Measurements from ENCODE around the gene KRTAP5-10. TPM values are rescaled to one million over a fixed set of nuclear protein-coding genes. Genes with fewer than 3 reads are reported as not detected.
"Not testable (repeated sequence)": the region's sequence is repeated elsewhere in the genome, so short reads cannot be mapped to it uniquely, and the experiment has no call there.

Gene KRTAP5-10
- total and polyA plus RNA-seq, 2 donors = 0.51 TPM; not detected in 1

DNA sequence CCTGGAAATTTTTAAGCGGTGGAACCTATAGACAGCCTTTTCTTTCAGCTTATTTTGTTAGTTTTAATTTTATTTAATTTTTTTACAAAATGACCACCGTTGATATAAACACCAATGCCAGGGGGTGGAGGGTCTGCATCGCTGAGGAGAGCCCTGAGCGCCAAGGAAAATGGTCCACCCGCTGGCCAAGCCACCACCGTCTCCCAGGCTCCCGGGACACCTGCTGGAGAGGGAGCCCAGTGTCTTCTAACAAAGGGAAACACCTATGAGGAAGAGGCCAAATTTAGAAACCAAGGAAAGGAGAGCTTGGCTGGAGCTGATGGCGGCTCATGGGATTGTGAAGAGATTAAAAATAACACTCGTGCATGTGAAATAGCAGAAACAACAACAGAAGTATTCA, 27.8 kb upstream of the KRTAP5-10 start:
- Histone ChIP-seq H3K4me1 (ENCODE audit: insufficient read depth) (no peaks in the 10 kb centered on the region), H3K4me3 (ENCODE audit: low read depth, low read length) (no peak overlapping the region), H3K27ac (ENCODE audit: low read depth) (no peak overlapping the region), H3K36me3 (ENCODE audit: insufficient read depth) (no peaks in the 10 kb centered on the region)
- WGBS = 85% methylated on average over 9 of the region's 9 CpGs
- no peak for DNase-seq (ENCODE audit: extremely low spot score)

DNA sequence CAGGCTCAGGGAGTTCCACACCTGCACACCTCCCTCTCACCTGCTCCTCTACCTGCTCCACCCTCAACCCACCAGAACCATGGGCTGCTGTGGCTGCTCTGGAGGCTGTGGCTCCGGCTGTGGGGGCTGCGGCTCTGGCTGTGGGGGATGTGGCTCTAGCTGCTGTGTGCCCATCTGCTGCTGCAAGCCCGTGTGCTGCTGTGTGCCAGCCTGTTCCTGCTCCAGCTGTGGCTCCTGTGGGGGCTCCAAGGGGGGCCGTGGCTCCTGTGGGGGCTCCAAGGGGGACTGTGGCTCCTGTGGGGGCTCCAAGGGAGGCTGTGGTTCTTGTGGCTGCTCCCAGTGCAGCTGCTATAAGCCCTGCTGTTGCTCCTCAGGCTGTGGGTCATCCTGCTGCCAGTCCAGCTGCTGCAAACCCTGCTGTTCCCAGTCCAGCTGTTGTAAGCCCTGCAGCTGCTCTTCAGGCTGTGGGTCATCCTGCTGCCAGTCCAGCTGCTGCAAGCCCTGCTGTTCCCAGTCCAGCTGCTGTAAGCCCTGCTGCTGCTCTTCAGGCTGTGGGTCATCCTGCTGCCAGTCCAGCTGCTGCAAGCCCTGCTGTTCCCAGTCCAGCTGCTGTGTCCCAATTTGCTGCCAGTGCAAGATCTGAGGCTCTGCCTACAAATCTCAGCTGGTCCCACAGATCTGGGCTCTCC, 27.2 kb upstream of the KRTAP5-10 start, which contains the start of gene KRTAP5-8:
TSS of gene KRTAP5-8 (plus strand) at position 49 of the 689 bp plus-strand sequence. CDS start at position 80, 31 bp downstream.
- 61% methylated on average over 4 of the region's 4 CpGs for WGBS
- not testable (repeated sequence) for H3K27ac ChIP-seq (ENCODE audit: low read depth); H3K36me3 ChIP-seq (ENCODE audit: insufficient read depth); DNase-seq (ENCODE audit: extremely low spot score); H3K4me3 ChIP-seq (ENCODE audit: low read depth, low read length); H3K4me1 ChIP-seq (ENCODE audit: insufficient read depth)

DNA sequence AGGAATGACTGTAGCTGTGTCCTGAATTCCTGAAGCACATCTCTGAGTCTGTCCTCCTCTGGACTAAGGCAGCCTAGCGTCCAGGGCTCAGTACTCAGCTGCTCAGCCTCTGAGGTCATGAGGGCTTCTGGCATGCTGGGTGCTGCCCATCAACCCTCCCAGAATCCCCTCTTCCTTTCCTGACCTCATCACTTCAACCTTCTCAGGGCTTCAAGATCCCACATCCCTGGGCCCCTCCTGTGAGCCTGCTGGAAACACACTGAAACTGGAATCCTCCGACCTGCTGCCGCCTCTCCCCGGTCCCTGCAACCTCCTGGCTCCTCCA, 26.7 kb upstream of the KRTAP5-10 start:
- DNase-seq (ENCODE audit: extremely low spot score) = no peak
- WGBS = 77% methylated on average over 4 of the region's 4 CpGs
- Histone ChIP-seq H3K4me3 (ENCODE audit: low read depth, low read length) (no peak overlapping the region), H3K4me1 (ENCODE audit: insufficient read depth) (no peaks in the 10 kb centered on the region), H3K27ac (ENCODE audit: low read depth) (no peak overlapping the region), H3K36me3 (ENCODE audit: insufficient read depth) (no peaks in the 10 kb centered on the region)

DNA sequence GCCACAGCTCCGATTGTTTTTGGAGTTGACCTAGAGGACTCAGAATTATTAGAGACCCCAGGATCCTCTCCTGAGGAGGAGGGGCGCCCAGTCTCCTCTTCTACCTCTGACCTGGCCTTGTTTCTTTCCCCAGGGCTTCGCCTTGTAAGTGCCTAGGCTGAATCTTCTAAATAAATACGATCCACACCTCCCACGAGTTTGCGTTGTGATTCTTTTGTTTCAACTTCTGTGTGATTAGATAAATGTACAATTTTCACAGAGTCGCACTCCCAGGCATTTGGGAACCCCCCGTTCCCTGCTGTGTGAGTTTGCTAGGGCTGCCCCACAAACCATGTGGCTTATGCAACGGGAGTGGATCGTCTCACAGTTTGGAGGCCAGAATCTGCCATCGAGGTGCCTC, 26.3 kb upstream of the KRTAP5-10 start:
- Histone ChIP-seq H3K27ac (ENCODE audit: low read depth) (no peak overlapping the region), H3K4me3 (ENCODE audit: low read depth, low read length) (no peak overlapping the region), H3K36me3 (ENCODE audit: insufficient read depth) (no peaks in the 10 kb centered on the region), H3K4me1 (ENCODE audit: insufficient read depth) (no peaks in the 10 kb centered on the region)
- no peak for DNase-seq (ENCODE audit: extremely low spot score)
- 85% methylated on average over 11 of the region's 11 CpGs for WGBS

DNA sequence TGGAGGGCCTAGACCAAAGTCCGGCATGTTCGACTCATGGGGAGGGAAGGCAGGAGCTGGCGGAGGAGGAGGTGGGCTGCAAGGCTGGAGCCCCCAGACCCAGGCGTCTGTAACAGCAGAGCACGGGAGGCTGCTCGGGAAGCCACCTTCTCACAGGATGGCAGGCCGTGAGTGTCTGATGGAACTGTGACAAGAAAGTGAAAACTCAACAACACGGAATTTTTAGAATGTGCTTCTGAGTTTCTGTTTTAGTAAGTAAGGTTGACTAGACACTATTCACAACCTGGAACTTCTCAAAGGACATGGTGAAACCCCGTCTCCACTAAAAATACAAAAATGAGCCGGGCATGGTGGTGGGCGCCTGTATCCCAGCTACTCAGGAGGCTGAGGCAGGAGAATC, 25.4 kb upstream of the KRTAP5-10 start:
- not testable (repeated sequence) for H3K4me1 ChIP-seq (ENCODE audit: insufficient read depth); DNase-seq (ENCODE audit: extremely low spot score); H3K27ac ChIP-seq (ENCODE audit: low read depth); H3K4me3 ChIP-seq (ENCODE audit: low read depth, low read length); H3K36me3 ChIP-seq (ENCODE audit: insufficient read depth)
- WGBS = 93% methylated on average over 11 of the region's 11 CpGs

DNA sequence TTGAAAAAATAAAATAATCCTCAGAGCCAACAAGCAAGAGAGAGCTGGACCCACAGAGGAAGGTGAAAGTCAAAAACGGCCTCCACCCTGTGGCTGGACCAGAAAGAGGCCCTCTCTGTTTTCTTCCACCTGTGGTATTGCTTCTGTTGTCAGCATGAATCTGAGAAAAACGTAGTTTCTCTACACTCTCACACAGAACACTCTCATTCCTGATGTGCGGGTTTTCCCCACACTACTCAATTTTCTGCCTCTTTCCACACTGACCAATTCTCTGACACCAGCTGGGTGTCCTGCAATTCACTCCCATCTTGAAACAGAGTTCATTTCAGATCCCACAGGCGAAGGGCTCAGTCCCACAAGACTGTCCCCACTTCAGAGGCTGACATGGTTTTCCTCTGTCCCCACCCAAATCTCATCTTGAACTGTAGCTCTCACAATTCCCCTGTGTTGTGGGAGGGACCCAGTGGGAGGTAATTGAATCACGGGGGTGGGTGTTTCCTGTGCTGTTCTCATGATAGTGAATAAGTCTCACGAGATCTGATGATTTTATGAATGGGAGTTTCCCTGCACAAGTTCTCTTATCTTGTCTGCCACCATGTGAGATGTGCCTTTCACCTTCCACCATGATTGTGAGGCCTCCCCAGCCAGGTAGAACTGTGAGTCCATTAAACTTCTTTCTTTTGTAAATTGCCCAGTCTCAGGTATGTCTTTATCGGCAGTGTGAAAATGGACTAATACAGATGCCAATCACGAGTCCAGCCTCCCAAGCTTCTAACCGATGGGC, 24.6 kb upstream of the KRTAP5-10 start:
- not testable (repeated sequence) for DNase-seq (ENCODE audit: extremely low spot score); H3K27ac ChIP-seq (ENCODE audit: low read depth); H3K36me3 ChIP-seq (ENCODE audit: insufficient read depth); H3K4me3 ChIP-seq (ENCODE audit: low read depth, low read length); H3K4me1 ChIP-seq (ENCODE audit: insufficient read depth)
- 86% methylated on average over 9 of the region's 9 CpGs for WGBS

DNA sequence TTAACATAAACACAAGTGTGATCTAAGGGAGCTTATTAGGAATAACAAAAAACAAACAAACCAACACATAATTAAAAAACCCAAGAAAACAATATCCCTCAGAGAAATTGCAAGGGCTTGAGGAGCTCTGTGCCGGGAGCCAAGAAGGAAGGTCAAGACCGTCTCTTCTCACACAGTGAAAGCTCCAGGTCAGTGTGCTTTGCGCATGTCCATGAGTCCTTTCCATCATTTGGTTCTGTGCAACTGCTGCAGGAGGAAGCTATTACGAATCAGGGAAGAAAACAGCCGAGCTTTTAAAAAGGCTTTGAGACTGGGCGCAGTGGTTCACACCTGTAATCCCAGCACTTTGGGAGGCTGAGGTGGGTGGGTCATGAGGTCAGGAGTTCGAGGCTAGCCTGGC, 23.0 kb upstream of the KRTAP5-10 start:
- WGBS = 90% methylated on average over 7 of the region's 7 CpGs
- no peak overlapping the region for H3K27ac ChIP-seq (ENCODE audit: low read depth)
- no peaks in the 10 kb centered on the region for H3K4me1 ChIP-seq (ENCODE audit: insufficient read depth)
- H3K4me3 ChIP-seq (ENCODE audit: low read depth, low read length) = no peak overlapping the region
- no peak for DNase-seq (ENCODE audit: extremely low spot score)
- H3K36me3 ChIP-seq (ENCODE audit: insufficient read depth) = no peaks in the 10 kb centered on the region

DNA sequence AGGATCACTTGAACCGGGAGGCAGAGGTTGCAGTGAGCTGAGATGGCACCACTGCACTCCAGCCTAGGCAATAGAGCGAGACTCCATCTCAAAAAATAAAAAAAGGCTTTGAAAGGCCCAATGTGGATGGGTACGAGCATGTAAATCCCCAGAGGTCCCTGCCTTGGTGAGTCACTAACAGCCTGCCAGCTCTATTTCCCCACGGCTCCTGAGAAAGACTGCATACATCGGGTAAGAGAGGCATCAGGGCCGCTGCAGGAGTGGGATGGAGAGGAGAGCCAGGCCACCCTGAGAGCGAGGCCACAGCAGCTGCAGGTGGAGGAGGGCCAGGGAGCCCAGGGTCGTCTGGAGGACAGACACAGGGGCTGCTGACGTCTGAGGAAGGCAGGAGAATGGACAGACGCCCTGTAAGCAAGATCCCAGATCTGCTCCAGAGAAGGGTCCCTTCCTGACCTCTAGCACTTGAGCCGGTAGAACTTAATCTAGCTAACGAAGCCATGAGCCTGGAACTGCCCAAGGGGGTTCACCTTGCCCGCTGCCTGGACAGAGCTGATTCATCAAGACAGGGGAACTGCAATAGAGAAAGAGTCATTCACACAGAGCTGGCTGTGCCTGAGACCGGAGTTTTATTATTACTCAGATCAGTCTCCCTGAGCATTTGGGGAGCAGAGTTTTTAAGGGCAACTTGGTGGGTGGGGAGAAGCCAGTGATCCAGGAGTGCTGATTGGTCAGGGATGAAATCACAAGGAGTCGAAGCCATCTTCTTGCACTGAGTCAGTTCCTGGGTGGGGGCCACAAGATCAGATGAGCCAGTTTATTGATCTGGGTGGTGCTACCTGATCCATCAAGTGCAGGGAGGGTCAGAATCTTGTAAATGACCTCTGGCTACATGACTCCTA, 22.2 kb upstream of the KRTAP5-10 start:
- Histone ChIP-seq H3K4me1 (ENCODE audit: insufficient read depth) (no peaks in the 10 kb centered on the region), H3K36me3 (ENCODE audit: insufficient read depth) (no peaks in the 10 kb centered on the region), H3K27ac (ENCODE audit: low read depth) (no peak overlapping the region), H3K4me3 (ENCODE audit: low read depth, low read length) (no peak overlapping the region)
- DNase-seq (ENCODE audit: extremely low spot score) = no peak
- WGBS = 69% methylated on average over 15 of the region's 15 CpGs

DNA sequence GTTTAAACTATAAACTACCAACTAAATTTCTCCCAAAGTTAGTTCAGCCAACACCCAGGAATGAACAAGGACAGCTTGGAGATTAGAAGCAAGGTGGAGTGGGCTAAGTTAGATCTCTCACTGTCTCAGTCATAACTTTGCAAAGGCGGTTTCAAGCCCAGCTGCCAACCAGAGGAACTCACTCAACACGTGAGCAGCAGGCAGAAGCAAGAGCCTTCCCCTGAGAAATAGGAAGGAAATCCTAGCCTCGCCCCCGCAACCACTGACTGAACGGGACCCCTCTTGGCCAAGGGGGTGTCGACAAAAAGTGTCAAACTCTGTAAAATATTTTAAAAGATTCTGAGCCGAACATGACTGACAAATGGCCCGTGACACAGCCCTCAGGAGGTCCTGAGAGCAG, 21.5 kb upstream of the KRTAP5-10 start:
- H3K4me1 ChIP-seq (ENCODE audit: insufficient read depth) = no peaks in the 10 kb centered on the region
- H3K27ac ChIP-seq (ENCODE audit: low read depth) = no peak overlapping the region
- H3K4me3 ChIP-seq (ENCODE audit: low read depth, low read length) = no peak overlapping the region
- no peak for DNase-seq (ENCODE audit: extremely low spot score)
- H3K36me3 ChIP-seq (ENCODE audit: insufficient read depth) = no peaks in the 10 kb centered on the region
- WGBS = 62% methylated on average over 8 of the region's 8 CpGs

DNA sequence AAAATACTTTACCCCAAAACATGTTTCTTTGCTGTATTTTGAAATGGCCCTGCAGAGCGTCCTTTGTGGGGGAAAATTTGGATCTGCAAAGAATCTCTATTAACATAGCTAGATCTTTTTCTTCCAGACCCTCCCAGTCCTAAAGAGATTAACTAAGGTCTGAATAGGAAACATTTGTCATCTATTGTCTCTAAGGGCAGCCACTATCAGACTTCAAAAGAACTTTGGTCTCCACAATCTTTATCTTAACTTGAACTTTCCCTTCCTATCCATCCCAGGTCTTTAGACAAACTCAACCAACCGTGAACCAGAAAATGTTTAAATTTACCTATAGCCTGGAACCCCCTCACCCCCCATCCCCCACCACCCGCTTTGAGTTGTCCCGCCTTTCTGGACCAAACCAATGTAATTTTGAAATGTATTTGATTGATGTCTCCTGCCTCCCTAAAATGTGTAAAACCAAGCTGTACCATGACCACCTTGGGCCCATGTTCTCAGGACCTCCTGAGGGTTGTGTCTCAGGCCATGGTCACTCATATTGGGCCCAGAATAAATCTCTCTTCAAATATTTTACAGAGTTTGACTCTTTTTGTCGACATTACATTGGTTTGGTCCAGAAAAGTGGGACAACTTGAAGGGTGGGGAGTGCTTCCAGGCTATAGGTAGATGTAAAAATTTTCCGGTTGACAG, 20.7 kb upstream of the KRTAP5-10 start:
- DNase-seq (ENCODE audit: extremely low spot score) = no peak
- H3K4me1 ChIP-seq (ENCODE audit: insufficient read depth) = no peaks in the 10 kb centered on the region
- H3K4me3 ChIP-seq (ENCODE audit: low read depth, low read length) = no peak overlapping the region
- H3K27ac ChIP-seq (ENCODE audit: low read depth) = no peak overlapping the region
- 86% methylated on average over 6 of the region's 6 CpGs for WGBS
- H3K36me3 ChIP-seq (ENCODE audit: insufficient read depth) = no peaks in the 10 kb centered on the region

DNA sequence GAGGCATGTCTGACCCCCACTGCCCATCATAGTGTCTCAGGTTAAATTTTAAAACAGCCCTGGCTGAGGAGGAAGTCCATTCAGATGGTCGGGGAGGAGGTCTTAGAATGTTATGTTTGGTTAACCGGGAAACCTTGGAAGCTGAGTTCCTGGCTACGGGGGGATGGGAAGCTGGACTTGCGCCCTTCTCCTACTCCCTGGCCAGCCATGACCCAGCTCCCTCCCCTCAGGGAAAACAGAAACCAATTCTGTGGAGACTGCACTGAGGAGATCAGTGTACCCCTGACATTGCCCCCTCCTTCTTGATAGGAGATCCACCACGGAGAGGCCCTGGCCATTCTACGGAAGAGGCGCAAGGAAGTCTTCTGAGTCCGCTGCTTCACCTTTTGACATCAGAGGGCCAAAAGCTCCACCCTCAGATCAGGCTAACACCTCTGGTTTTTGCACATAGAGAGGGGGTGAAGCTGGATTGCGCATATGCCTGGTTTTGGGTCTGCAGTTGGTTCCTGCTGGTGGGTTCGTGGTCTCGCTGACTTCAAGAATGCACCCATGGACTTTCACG, 19.9 kb upstream of the KRTAP5-10 start:
- no peak for DNase-seq (ENCODE audit: extremely low spot score)
- H3K4me3 ChIP-seq (ENCODE audit: low read depth, low read length) = no peak overlapping the region
- H3K27ac ChIP-seq (ENCODE audit: low read depth) = no peak overlapping the region
- WGBS = 88% methylated on average over 12 of the region's 12 CpGs
- H3K4me1 ChIP-seq (ENCODE audit: insufficient read depth) = no peaks in the 10 kb centered on the region
- no peaks in the 10 kb centered on the region for H3K36me3 ChIP-seq (ENCODE audit: insufficient read depth)

DNA sequence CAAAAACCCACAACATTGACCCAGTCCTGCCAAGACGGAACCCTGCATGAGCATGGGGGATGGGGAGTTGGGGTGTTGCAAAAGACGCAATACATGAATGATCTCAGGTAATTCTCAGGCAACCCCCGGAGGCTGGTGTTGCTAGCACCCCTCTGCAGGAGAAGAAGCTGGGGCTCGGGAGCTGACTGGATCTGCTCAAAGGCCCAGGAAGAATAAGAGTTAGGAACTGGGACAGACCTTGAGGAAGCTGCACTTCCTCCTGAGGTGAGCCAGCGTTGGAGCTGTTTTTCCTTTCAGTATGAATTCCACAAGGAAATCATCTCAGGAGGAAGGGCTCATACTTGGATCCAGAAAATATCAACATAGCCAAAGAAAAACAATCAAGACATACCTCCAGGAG, 17.2 kb upstream of the KRTAP5-10 start, which contains the start of gene KRTAP5-9:
TSS of gene KRTAP5-9 (plus strand) at position 301 of the 400 bp plus-strand sequence. CDS start 238 bp downstream, outside the sequence.
- Histone ChIP-seq H3K27ac (ENCODE audit: low read depth) (no peak within 1 kb of the TSS), H3K36me3 (ENCODE audit: insufficient read depth) (no peaks in the 10 kb centered on the region), H3K4me1 (ENCODE audit: insufficient read depth) (no peaks in the 10 kb centered on the region), H3K4me3 (ENCODE audit: low read depth, low read length) (no peak within 1 kb of the TSS)
- 71% methylated on average over 5 of the region's 5 CpGs for WGBS
- no peak for DNase-seq (ENCODE audit: extremely low spot score)

DNA sequence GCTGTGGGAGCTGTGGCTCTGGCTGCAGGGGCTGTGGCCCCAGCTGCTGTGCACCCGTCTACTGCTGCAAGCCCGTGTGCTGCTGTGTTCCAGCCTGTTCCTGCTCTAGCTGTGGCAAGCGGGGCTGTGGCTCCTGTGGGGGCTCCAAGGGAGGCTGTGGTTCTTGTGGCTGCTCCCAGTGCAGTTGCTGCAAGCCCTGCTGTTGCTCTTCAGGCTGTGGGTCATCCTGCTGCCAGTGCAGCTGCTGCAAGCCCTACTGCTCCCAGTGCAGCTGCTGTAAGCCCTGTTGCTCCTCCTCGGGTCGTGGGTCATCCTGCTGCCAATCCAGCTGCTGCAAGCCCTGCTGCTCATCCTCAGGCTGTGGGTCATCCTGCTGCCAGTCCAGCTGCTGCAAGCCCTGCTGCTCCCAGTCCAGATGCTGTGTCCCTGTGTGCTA, 16.6 kb upstream of the KRTAP5-10 start:
- Histone ChIP-seq H3K36me3 (ENCODE audit: insufficient read depth) (no peaks in the 10 kb centered on the region), H3K27ac (ENCODE audit: low read depth) (no peak overlapping the region), H3K4me1 (ENCODE audit: insufficient read depth) (no peaks in the 10 kb centered on the region), H3K4me3 (ENCODE audit: low read depth, low read length) (no peak overlapping the region)
- WGBS = 48% methylated on average over 5 of the region's 5 CpGs
- DNase-seq (ENCODE audit: extremely low spot score) = no peak

Data from urinary bladder (tissue), 4 donors.